OCI-LY7 (cell line): ENCODE measurements around the gene NUDT6.

ENCODE experiments used
- EZH2phosphoT487 ChIP-seq: fragments of 200-600 bp; sonication (generic); IDR thresholded peaks from 2 replicates; pipeline ENCODE4 v1.6.1; 2018; ENCODE audit warnings: low read depth, borderline replicate concordance, mild to moderate bottlenecking, mixed run types, antibody characterized with exemption, low read length, moderate library complexity, mixed read lengths
- TF ChIP-seq, protein P1 (sequence below): fragments of 200-600 bp; sonication (generic); conservative IDR thresholded peaks from 2 replicates; pipeline ENCODE4 v1.5.1; 2014; ENCODE audit warnings: mild to moderate bottlenecking, antibody characterized with exemption, low read length, moderate library complexity, mixed read lengths

DNA sequence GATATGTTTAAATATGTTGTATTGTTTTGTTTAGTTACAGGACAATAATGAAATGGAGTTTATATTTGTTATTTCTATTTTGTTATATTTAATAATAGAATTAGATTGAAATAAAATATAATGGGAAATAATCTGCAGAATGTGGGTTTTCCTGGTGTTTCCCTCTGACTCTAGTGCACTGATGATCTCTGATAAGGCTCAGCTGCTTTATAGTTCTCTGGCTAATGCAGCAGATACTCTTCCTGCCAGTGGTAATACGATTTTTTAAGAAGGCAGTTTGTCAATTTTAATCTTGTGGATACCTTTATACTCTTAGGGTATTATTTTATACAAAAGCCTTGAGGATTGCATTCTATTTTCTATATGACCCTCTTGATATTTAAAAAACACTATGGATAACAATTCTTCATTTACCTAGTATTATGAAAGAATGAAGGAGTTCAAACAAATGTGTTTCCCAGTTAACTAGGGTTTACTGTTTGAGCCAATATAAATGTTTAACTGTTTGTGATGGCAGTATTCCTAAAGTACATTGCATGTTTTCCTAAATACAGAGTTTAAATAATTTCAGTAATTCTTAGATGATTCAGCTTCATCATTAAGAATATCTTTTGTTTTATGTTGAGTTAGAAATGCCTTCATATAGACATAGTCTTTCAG is 26.9 kb downstream of the NUDT6 start:
- TF ChIP-seq, protein P1, sequence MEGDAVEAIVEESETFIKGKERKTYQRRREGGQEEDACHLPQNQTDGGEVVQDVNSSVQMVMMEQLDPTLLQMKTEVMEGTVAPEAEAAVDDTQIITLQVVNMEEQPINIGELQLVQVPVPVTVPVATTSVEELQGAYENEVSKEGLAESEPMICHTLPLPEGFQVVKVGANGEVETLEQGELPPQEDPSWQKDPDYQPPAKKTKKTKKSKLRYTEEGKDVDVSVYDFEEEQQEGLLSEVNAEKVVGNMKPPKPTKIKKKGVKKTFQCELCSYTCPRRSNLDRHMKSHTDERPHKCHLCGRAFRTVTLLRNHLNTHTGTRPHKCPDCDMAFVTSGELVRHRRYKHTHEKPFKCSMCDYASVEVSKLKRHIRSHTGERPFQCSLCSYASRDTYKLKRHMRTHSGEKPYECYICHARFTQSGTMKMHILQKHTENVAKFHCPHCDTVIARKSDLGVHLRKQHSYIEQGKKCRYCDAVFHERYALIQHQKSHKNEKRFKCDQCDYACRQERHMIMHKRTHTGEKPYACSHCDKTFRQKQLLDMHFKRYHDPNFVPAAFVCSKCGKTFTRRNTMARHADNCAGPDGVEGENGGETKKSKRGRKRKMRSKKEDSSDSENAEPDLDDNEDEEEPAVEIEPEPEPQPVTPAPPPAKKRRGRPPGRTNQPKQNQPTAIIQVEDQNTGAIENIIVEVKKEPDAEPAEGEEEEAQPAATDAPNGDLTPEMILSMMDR = no peak
- no peak for TF ChIP-seq EZH2phosphoT487
